Effector CD8-positive, alpha-beta T cell (primary cell): Measurements from ENCODE around the gene SPEN.

ENCODE experiments used
- DNase-seq: peaks from one replicate; lab custom pipeline; 2025; lab: John Stamatoyannopoulos, UW

Gene SPEN

DNA sequence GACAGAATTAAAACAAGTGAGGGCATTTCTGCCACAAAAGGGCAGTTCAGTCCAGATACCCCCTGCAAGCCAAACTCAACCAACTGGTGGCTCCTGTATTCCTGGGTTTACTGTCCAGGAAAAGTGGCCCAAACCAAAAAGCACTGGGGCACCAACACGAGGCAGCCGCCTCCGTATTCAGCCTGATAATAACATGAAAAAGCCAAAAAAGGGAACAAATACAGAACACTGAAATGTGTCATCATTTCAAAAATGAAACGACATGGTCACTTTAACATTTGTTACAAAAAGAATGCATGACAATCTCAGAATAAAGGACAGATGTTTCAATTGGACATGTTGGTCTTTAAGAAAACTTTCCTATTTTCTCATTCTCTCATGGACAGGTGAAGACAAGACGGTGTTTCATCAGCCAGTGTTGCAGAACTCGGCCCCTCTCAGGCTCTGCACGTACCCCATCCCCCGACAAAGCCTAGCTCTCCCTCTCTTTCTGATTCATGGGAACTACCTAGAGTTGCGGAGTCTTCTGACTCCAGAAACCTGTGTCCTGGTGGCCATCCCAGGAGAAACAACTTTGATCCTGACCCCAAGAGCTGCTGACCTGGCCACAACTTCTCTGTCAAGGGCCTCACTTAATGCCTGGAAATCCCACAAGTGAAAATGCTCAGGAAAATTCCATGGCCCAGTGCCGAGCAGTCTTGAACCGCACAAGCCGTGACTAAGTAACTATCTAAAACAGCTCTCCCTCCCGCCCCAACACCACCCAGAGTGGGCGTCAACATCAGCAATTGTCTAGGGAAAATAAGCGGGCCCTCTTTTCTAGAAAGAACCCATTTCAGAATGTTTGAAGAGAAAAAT, 101.3 kb downstream of the SPEN start:
- DNase-seq = no peak

DNA sequence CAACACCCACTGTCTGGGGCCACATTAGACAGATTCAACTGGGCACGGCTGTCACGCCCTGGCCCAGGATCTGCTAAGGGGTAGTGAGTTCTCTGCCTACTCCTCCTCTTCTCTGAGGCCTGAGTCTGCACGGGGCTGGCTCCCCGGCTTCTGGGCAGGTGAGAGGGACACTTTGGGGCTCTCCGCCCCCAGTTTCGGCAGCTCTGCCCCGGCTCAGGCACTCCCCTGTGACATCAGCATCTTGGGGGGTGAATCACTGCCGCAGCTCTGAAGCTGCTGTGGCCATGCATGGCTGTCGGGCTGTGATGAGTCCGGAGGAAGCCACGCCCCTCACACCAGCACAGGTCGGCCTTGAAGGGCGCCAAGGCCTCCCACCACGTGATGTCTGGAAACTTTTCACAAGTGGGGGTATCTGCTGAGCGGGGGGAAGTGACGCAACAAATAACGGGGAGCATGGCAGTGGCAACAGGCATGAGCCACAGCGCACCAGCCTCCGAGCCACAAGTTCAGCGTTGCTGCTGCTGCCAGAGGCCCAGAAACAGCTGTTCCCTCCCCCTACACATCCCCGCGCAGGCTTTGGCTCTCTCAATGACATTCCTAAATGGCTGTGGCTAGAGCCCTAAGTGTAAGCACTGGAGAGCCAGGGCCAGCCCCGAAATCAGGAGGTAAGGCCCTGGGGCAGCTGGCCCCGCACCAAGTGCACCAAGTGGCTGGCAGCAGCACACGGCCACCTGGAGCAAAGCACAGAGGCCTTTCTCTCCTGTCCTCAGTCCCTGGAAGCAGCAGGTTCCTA, 102.1 kb downstream of the SPEN start:
- DNase-seq = peak; percentile 51

DNA sequence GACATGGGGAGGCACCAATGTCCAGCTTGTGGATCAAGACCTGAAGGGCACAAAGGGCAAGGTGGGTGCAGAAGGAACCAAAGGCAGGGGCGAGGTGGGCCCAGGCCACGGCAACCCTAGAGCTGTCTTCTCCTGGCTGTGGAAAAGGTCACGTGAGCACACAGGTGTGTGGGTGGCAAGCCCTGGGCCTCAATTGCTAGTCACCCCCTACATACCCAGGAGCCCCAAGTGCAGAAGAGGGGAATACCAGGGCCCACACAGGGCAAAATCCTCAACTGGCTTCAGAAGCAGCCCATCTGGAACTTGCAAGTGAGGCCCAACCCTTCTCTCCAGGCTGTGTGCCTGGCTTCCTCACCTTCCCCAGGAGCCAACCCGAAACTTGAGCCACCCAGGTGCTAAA, 102.8 kb downstream of the SPEN start:
- DNase-seq = no peak

DNA sequence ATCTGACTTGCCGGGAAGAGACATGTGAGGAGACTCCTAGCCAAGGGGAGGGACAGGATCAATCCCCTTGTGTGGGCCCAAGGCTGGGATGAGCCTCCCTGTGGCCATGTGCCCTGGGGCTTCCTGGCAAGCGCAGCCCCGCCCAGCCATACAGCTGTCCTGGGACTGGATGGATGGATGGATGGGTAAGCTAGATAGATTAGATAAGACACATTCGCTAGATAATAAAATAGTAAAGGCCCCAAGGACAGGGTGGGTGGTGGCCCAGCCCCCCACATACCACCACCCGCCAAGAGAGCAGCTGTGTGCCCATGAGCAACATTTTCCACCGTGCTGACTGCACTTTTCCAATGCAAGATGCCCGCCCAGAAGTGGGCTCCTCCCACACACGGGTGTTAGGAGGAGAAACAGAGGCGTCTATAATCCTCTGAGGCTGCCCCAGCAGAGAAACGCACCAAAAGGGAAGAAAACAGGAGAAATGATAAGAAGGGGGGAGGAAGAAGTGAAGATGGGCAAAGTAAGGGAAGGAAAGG, 103.3 kb downstream of the SPEN start:
- DNase-seq = no peak

GRCh38 chr1:15951341-15952153, 104.0 kb downstream of the SPEN start:
- no peak for DNase-seq

- DNase-seq = no peak
These were observed 105.1 kb downstream of the SPEN start for GRCh38 chr1:15952317-15953258.

- no peak for DNase-seq
These were observed 105.8 kb downstream of the SPEN start for GRCh38 chr1:15953294-15953771.

DNA sequence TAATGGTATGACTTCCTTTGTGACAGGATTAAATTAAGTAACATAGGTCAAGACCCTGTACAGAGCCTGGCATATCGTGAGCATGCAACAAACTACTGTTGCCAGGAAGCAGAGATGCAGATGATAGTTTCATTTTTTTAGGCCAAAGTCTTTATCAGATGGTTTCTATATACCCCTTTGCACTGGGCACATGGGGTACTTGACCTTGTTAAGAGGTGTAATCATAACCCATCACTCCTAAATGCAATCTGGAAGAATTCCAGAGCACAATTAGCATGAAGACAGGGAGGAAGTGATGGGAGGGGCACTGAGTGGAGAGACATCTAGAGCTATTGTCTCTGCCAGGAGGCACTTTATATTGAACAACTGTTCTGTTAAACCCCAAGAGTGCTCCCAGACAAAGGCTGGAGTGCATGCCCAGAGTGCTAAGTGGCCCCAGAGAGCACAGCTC, 106.3 kb downstream of the SPEN start:
- DNase-seq = no peak

- DNase-seq = no peak
These were observed 106.8 kb downstream of the SPEN start for GRCh38 chr1:15954316-15954715.

DNA sequence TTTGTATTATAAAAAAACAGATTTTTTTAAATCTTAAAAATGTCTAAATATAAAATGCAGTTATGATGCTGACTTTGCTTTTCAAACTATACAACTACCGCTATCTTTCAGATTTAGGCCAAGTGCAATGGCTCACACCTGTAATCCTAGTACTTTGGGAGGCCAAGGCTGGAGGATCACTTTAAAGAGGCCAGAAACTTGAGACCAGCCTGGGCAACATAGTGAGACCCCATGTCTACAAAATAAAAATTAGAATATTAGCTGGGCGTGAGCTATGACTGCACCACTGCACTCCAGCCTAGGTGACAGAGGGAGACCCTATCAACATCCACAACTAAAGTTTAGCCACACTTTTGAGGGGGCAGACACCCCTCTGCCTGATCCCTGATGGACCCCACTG, 108.0 kb downstream of the SPEN start:
- no peak for DNase-seq

- DNase-seq = no peak
These were observed 108.6 kb downstream of the SPEN start for GRCh38 chr1:15956150-15956549.

GRCh38 chr1:15957221-15958095, 110.0 kb downstream of the SPEN start:
- no peak for DNase-seq

DNA sequence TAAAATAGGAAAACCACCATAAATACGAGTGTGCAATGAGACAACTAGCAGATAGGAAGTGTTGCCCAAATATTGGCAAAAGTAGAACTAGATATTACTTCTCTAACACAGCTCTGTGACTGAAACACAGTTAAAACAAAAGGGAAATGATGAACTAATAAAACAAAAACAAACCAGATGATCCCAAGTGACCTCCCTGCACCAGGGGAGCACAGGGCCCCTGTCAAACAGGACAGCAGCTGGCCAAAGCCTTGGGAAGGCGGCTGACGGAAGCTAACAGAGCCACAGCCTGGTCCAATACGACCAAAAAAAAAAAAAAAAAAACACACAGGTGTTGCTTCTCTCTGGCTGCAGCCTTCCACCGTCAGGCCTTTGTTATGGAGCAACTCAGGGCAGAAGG, 110.6 kb downstream of the SPEN start:
- no peak for DNase-seq

DNA sequence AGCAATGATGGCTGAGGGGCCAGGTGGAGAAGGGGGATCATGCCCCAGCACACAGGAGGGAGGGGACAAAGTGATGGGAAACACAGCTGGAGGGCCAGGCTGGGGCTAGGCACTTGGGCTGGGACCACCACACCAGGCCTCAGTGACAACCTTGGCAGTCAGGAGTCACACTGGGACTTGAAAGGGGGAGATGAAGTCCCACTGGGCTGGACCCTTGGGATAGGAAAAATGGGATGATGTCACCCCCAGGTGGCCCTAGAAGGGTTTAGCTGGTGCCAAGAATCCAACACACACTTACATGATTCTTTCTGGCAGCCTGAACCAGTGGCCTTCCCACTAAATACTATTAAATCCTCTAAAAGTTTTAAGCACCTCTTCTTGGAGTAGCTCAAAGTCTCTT, 111.3 kb downstream of the SPEN start:
- no peak for DNase-seq

DNA sequence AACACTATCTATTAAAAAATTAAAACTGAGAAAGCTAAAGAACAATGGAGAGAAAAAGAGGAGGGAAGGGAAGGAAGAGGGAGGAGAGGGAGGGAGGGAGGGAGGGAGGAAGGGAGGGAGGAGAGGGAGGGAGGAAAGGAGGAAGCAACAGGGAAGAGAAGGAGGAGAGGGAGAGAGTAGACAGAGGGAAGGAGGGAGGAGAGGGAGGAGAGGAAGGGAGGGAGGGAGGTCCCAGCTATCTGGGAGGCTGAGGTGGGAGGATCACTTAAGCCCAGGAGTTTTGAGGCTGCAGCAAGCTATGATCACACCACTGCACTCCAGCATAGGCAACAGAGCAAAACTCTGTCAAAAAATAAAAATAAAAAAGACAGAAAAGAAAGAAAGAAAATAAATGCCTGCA, 111.9 kb downstream of the SPEN start:
- no peak for DNase-seq

GRCh38 chr1:15959827-15960446, 112.4 kb downstream of the SPEN start:
- DNase-seq = no peak

GRCh38 chr1:15960808-15961207, 113.3 kb downstream of the SPEN start:
- DNase-seq = no peak

GRCh38 chr1:15961492-15961891, 114.0 kb downstream of the SPEN start:
- no peak for DNase-seq

GRCh38 chr1:15962176-15962575, 114.7 kb downstream of the SPEN start:
- DNase-seq = no peak
